HG02970 (cell line): ENCODE results near the gene ADRA2B.
"Not testable (repeated sequence)": the region's sequence is repeated elsewhere in the genome, so short reads cannot be mapped to it uniquely, and the experiment has no call there.

Experiments
- ATAC-seq: cut with Tn5 transposase; IDR thresholded peaks from one replicate; pipeline ENCODE4 v1.9.1; 2021; ENCODE audit warnings: mild to moderate bottlenecking, moderate library complexity, moderate number of reproducible peaks; ENCODE audit not compliant: unreplicated experiment, low FRiP score

ADRA2B gene

DNA sequence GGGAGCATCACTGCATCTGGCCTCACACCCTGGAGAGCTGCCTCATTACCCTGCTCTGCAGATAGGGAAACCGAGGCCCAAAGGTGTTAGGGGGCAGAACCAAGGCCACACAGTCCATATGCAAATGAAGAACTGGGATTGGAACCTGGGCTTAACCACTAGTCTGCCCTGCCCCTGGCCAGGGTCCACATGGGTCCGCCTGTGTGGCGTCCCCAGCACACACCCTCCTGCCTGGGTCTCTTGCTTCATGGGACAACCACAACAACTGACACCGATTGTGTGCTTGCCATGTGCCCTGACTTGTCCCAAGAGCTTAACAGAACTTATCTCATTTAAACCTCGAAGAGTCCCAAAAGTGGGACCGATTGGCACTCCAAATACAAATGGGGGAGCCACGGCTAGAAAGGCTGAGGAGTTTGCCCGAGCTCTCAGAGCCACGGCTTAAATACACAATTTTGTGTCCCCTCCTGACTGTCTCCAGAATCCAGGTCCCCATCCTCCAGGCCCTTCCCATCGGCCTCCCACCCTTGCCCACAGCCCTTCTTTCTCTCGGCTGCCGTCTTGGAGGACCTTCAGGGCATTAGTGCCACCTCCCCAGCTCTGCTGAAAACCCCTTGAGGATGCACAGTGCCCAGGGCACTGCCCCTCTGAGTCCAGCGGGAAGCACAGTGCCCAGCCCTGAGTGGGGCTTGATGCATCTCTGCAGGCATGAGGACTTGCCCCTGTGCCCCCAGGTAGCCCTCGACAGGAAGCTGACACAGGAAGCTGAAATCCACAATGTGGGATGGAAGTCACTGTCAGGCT is 34.6 kb upstream of the ADRA2B start:
- no peak for ATAC-seq

DNA sequence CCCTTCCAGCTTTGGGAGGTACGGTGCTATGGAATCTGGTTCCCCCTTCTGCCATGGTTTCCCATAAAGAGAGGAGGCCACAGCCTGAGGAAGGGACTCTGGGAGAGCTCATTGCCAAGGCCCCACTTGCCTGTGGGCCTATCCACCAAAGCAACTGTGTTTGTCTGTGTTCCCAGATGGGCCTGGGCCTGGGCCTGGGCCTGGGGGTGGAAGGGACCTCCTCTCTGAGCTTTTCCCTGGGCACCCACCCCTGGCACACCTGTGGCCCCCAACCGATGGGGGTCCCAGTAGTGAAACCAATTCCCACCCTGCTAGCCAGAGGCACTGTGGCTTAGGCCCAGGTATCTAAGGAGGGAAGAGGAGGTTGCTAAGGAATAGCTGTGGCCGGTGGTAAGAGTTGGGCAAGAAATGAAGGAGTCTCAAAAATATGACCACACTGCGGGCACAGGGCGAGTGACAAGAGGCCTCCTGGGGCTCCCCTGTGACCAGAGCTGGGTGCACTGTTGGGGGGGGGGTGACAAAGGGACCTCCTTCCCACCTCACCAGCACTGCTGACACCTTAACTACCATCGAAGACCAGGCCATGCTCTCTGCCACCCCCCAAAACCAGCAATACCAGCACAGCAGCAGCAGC is 33.8 kb upstream of the ADRA2B start:
- ATAC-seq: no peak

DNA sequence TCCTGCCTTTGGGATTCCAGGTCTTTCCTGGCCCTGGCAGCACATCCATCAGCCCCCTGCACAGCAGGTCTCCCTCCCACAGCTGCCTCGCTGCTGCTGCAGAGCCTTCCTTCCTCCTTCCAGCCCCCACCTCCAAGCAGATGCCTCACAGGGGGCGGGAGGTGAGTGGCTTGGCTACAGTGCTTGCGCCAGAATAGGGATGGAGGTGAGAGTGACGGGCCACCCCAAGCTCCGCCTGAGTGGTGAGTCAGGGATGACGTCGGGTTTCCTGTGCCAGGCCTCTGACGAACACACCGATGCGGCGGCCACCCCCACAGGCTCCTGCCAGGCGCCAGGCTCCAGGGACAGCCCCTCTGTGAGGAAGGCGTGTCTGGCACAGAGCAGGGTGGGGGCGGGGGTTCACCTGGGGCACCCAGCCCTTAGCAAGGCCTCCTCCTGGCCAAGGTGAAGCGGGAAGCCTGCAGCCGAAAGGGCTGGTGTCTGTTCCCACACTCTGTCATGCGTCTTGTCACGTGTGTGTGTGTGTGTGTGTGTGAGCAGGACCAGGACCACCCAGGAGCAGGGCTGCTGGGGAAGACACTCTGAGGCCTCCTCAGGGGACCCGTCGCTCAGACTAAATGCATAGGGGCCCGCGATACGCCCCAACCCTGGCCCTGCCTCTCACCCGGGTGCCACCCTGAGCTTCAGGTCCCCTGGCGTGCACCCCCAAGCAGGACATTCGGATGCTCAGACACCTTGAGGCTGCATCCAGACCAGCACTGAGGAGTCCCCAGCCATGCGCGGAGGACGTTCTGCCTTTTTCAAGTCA is 32.2 kb upstream of the ADRA2B start:
- no peak for ATAC-seq

DNA sequence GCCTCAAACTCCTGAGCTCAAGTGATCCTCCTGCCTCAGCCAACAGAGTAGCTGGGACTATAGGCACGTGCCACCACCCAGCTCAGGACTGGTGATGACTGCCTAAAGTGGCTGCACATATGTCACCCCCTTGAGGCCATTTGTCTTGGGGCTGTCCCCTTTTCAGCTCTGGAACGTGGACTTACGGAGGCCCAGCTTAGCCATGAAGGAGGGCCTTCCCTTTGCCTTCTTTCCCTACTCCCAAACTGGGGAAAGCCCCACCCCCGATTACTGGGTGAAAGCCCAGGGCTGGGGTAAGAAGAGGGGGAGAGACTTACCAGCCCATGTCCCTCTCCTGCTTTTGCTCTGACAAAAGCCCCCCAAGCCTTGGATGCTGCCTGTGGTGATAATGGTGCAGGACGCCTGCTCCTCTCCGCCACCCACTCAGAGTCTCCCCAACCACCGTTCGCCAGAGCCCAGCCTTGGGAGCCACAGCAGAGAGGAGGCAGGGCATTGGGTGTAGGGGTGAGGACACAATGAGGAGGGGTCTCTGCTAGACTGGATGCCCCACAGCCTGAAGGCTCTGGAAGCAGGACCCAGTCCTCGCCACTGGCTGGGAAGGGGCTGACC is 31.3 kb upstream of the ADRA2B start:
- ATAC-seq: no peak

DNA sequence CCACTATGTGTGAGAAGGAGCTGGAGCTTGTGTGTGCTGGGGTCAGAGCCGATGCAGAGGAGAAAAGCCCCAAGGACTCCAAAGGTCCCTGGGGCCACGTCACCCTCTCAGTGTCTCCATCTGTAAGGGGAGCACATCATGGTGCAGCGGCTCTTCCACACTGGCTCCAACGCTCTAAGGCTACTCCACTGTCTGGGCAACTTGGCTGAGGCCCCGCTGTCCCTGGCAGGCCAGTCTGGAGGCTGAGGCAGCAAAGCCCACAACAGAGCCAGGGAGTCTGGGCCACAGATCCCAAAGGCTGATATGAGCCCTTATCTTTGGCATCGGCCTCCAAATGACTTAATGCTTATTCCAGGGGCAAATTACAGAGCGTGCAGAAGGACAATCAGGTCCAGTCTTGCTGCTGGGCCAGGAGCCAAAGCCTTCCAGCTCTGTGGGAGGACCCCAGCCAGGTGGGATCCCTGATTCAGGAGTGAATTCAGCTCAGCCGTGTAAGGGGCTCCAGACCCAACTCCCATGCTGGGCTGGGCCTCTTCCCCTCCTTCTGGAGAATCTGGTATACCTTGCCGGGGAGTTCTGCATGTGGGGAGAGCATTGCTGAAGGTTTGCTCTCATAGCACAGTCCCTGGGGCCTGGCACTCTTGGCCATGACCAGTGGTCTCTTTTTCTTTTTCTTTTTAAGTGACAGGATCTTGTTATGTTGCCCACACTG is 30.7 kb upstream of the ADRA2B start:
- ATAC-seq: no peak

DNA sequence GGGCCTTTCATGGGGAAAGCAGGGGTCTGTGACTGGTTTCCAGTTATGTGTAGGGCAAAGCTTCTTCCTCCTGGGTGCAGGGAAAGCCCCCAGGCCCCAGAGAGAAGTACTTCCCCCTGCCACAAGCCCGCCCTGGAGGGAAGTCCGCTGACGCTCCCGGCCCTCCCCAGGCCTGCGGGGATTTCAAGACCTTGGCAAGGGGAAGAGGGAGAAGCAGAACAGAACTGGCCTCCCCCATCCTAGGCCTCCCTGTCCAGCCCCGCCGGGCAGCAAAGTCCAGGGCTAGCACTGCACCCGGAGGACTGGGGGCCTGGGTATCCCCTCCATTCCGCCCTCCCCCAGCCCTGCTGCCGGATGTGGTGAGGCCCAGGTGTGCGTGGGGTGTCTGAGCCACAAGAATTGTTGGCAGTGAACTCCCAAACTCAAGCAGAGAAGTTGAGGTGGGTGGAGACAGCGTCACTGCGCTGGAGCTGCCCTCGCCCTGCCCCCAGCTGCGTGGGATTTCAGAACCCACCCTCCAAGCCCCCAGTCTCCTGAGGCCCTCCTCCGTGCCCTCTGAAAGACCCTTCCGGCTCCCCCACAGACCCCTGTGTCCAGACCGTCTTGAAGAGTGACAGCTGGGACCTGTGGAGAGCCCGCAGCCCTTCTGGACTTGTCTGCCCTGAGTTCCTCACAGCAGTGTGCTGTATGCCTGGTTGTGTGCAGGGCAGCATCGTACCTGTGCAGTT is 29.9 kb upstream of the ADRA2B start:
- ATAC-seq: peak; percentile 21

DNA sequence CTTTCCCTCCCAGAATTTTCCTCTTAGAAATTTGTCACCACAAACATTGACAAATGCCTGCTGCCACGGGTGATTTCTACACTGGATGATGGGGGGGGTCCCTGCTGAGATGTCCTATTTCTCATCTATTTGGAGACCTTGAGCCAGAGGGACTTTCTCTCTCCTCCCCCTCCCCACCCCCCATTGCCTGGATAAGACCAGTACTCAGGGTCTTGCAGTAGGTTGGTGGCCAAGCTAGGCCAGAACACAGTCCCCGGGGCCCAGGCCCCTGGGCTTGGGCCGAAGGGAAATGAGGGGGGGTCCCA is 29.4 kb upstream of the ADRA2B start:
- ATAC-seq: no peak

DNA sequence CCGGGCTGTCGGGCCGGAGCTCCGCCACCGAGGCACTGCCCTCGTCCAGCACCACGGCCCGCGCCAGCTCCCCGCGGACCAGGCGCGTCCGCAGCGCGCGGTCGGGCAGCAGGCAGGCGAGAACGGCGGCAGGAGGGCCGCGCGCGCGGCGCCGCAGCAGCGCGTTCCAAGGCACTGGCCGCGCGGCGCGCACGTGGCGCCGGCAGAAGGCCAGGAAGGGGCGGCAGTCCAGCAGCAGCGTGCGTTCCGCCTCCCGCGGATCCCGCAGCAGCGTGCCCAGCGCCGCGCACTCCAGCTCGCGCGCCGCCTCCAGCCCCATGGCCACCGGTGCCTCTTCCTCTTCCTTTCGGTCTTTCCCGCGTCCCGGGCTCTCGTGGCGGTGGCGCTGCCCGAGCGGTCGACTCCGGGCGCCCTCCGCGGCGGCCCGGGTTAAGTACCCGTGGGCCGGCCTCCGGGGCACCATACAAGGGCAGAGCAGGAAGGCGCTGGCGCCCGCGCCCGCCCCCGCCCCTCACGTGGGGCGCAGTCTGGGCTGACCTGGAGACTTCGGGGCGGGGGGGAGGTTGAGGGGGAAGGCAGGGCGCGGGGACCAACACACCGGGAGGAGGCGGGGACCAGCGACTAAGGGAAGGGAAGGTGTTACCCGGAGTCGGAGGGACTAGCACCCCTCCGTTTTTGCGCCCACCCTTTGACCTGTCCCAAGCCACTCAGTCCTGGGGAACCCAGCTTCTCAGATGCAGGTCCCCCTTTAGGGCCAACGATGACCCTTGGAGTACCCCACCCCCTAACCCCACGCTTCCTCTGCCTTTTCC is 28.9 kb upstream of the ADRA2B start, which contains the start of gene DUSP2:
Gene DUSP2, minus strand, starts transcription at position 405 of the 812 bp plus-strand sequence. Its CDS starts 86 bp downstream, at position 319.
- ATAC-seq: peak; percentile 46

DNA sequence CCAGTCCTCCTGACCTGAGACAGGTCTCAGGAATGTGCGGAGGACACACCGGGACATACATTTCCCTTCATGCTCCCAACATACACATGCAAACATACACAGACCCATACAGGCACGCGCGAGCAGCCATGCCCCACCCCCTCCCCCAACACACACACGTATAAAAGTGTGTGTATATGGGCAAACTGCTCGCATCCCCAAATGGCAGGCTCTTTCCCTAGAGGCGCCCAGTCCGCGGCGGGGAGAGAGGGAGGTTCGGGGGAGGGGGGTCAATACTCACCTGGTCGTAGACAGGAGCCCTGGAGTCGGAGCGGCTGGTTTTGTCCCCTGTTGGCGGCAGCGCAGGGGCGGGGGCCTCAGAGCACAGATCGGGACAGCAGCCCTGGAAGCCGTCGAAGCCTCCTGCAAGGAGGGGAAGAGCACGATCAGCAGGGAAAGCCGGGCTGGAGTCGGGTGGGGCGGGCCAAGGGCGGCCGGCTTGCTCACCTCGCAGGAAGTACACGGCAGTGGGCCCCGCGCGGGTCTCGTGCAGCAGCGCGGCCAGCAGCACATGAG is 28.2 kb upstream of the ADRA2B start:
- ATAC-seq: no peak

DNA sequence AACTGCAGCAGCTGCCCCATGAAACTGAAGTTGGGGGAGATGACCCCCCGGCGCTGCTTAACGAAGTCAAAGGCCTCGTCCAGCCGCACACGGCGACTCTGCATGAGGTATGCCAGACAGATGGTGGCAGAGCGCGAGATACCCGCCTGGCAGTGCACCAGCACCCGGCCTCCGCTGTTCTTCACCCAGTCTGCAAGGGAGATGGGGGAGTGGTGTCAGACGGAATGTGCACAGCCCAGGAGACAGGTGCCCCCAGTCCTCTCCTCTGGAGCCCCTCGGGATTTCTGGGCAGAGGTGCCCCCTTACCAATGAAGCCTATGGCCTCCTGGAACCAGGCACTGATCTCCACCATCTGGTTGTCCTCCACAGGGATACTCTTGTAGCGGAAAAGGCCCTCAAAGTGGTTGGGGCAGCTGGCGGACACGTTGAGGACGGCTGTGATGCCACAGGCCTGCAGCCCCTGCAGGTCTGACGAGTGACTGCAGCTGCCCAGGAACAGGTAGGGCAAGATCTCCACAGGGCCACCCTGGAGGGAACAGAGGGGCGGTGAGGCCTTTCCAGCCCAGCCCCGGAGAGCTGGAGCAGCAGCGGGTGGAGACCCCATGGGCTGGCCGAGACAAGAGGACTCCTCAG is 27.6 kb upstream of the ADRA2B start:
- no peak for ATAC-seq

DNA sequence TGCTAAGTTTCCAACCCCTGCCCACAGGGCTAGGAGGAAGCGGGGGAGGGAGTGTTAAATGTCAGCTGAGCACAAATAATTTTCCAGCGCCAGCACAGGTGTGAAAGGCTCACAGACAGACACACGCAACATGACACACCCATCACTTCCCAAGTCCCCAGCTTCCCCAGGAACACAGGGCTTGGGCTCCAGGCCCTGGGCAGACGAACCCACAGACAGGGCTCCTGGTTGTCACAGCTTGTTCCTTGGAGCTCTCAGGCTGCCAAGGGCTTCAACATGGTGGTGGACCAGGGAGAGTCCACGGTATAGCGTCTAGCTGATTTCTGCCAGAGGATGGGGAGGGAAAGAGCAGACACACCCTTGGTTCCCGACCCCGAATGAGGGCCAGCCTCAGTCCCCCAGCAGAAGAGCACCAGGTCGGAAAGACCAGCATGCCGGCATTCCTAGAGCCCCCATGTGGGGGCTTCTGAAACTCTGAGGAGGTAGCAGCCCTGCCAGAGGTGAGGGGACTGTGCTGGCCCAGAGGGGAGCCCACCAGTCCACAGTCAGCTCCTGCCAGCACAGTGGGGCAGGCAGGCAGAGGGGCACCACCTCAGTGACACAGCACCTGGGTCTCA is 27.0 kb upstream of the ADRA2B start:
- no peak for ATAC-seq

DNA sequence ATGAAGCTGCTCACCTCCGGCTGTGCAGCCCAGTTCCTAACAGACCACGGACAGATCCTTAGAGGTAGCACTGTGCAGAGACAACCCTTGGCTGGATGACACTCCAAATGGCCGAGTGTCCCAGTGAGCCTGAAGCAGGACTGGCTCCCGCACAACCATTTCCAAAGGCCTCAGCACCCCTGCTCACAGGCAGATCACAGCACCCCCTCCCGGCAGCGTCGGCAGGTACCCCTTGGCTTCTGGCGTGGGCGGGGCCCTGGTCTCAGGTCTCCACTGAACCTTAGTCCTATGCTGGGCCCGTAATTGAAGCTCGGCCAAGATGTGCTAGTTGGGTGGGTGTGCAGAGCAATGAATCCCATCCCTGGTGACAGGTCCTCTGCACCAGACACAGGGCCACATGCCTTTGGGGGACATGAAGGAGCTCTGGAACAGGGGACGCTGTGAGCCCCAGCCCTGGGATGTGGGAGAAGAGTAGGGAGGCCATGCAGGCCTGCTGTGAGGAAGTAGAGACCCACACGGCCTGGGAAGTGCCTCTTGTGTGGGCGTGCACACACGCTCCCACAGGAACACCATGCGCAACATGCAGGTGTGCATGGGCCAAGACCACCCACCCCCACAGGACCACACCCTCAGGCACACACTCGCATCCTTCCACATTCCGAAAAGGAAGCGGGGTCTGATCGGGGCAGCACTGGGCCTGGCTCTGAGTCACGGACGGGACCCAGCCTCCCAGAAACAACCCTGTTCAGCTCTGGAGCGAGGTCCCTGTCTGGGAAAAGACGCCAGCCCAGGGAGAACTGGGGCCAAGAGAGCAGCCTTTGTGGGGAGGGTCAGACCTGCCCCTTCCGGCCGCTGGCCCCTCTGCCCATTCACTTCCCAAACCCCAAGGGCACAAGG is 26.1 kb upstream of the ADRA2B start:
- no peak for ATAC-seq

DNA sequence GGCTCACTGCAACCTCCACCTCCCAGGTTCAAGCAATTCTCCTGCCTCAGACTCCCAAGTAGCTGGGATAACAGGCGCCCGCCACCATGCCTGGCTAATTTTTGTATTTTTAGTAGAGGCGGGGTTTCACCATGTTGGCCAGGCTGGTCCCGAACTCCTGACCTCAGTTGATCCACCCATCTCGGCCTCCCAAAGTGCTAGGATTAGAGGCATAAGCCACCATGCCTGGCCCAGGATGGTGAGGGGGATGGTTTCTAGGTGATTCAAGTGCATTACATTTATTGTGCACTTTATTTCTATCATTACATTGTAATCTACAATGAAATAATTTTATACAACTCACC is 25.2 kb upstream of the ADRA2B start:
- ATAC-seq: not testable (repeated sequence)

DNA sequence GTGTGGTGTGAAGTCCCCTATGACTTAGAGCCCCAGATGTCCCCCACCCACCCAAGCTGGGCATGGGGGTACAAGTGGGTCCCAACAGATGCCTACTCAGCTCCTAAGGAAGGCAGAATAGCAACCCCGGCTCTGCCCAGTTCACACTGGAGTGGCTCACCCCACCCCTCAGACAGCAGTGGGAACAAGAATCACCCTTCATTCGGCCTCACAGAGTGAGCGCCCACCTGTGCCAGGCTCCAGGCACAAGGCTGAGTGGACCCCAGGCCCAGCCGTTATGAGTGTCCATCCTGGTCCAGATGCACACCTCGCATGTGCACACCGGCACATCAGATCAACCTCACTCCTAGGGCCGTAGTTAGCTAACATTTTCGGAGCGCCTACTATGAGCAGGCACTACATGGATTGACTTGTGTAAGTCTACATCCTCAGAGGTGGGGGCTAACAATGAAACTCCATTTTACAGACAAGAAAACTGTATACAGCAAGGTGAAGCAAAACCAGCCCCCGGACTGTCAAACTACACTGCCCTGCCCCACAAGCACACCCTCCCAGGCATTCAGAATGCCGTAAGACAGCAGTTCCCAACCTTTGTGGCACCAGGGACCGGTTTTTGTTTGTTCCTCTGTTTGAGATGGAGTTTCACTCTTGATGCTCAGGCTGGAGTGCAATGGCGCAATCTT is 24.7 kb upstream of the ADRA2B start:
- no peak for ATAC-seq

DNA sequence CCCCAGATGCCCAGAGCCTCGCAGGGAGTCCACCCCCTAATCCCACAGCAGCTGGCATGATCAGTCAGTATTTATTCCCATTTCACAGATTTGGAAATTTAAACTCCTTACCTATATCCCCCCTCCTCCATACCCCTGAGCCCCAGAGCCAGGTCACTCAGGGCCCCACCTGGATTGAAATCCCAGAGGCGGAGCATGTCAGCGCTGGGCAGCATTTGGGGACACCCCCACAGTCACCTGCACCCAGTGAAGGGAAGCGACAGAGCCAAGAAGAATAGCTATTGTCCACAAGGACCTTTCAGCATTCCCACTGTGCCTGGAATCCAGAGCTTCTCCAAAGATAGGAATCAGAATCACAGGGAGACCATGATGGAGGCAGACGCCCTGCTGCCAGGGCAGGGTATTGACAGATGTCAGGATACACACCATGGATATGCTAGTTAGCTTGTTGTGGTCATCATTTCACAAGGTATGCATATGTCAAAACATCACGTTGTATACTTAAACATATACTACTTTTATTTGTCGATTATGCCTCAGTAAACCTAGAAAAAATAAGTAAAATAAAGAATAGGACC is 22.9 kb upstream of the ADRA2B start:
- ATAC-seq: no peak
